Erythroblast (primary cell): ENCODE data around the gene TESK2.

ENCODE experiments used
- GATA1 ChIP-seq: IDR thresholded peaks from 2 replicates; pipeline ENCODE4 v1.6.1; 2011; ENCODE audit warnings: low read depth, mild to moderate bottlenecking, control low read depth, low read length, moderate library complexity
- POLR2A ChIP-seq: IDR thresholded peaks from 2 replicates; pipeline ENCODE4 v1.6.1; 2011; ENCODE audit warnings: mild to moderate bottlenecking, low read length

DNA sequence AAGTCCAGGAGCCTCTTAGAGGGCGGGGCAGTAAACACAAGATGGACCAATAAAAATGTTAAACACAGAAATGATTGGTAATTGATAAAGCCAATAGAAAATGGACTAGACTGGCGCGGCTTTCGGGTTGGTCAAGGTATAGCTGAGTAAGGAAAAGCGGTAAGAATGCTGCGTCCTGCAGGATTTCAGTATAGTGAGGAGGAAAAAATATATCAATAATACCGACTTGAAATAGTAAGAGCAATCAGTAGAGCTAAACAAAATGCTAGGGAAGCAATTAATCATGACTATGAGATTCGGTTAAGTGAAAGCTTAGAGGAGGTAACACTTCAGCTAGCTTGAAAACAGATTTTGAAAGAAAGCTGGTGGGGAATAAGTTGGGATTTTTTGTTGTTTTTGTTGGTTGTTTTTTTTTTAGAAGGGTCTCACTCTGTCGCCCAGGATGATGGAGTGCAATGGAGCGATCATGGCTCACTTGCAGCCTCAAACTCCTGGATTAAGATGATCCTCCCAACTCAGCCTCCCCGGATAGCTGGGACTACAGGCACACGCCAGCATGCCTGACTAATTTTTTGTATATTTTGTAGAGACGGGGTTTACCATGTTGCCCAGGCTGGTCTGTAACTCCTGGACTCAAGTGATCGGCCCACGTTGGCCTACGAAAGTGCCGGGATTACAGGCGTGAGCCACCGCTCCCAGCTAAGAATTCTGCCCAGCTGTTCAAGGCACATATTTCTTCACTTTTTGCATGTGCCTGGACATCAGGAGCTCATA, 711 bp upstream of the TESK2 start:
- TF ChIP-seq POLR2A (no peak), GATA1 (no peak)
